Measurements from ENCODE around the gene WDR72.
"Not testable (repeated sequence)": the region's sequence is repeated elsewhere in the genome, so short reads cannot be mapped to it uniquely, and the experiment has no call there.

Gene WDR72

DNA sequence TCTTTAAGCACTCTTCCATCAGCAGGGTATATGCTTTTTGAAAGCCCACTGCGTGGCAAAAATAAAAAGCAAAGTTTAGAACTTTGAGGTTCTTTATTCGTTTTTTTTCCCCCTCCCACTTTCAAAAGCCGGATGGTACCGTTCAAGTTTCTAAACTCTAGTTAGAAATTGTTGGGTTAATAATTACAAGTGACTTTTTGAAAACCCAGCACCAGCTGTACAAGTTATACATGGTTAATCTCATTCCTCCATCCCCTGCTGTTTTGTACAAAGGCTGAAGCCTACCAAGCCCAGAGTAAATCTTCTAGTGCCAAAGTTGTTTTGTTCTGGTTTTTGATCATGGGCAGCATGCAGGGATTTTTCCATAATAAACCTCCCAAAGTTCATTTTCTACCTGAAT lies 48.6 kb downstream of the WDR72 start:
- DNase-seq (ENCODE audit: low read depth in 2 of 3, low spot score in 2 of 3) = no peak

DNA sequence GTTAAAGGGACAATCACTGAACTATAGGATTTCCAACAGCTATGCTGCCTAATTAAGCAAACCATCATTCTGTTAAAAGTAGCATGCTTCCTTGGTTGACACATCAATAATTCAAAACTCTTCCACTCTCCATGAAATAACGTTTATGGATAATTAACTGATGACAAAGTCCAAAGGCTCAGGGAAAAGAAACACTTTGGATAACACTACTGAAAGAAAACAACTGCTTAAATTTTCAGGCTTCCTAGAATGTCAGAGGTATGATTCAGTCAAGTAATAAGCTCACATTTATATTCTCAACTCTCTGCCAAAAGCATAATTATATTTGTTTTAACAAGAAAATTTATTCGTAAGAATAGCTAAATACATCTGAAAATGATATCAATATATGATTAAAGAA lies 49.6 kb downstream of the WDR72 start:
- no peak for DNase-seq (ENCODE audit: low read depth in 2 of 3, low spot score in 2 of 3)

DNA sequence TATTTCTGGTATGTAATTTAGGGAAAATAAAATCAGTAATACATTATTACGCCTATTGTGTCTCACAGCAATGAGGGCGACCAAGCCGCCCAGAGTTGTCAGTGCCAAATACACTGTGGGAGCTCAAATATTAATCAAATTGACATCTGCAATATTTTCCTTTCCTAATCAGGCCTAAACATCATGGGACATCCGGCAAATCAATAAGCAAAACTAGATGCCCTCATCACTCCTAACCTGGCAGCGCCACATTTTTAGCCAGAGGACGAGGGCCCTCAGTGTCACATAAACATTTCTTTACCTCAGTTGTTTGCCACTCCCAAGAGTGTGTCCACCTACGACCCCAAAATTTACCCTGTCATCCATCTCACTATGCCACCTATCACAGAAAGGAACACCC lies 64.1 kb downstream of the WDR72 start:
- DNase-seq (ENCODE audit: low read depth in 2 of 3, low spot score in 2 of 3) = no peak

DNA sequence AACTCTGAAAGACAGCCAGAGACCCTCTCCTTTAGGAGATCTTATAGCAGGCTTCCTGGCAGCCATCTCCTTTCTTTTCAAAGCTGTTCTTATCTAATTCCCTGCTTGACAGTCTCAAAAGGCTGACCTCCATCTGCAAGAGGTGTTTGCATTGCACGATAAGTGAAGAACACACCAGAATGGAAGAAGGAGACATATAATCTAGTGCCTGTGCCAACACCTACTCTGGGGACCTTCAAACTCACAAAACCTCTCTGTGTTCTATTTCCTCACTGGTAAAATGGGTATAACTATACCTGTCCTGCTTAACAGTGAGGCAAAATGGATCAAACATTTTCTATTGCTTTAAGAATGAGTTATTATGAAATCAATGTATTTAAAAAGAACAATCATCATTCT lies 65.0 kb downstream of the WDR72 start:
- DNase-seq (ENCODE audit: low read depth in 2 of 3, low spot score in 2 of 3) = no peak

DNA sequence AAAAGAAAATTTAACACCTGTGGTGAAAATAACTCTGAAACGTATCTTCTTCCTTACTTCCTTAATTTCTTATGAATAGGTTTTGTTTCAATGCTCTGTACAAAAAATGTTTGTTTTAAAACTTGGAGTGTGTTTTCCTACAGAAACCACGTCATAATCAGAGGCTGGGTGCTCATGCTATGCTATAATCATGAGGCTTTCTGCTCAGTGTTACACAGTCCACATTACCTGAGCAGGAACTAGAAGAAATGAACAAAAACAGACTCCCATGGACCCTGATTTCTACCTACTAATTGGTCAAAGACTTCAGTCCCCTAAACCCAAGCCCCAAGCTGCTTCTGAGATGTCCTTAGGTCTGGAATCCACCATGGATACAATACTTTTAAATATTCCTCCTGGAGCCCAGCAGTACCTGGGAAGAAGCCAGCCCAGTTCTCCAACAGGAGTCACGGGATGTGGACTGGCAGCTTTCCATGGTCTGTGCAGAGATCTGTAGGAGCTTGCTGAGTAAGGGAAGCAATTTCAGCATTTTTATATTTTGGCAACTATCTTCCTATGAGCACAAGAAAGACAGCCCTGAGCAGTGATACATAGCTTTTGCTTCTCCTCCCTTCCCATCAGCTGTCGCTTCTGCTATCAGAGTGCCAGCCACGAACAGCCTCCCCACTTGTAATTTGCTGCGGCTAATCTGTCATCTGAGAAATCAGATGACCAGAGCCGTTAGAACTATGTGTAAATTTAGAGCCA lies 65.6 kb downstream of the WDR72 start:
- no peak for DNase-seq (ENCODE audit: low read depth in 2 of 3, low spot score in 2 of 3)

DNA sequence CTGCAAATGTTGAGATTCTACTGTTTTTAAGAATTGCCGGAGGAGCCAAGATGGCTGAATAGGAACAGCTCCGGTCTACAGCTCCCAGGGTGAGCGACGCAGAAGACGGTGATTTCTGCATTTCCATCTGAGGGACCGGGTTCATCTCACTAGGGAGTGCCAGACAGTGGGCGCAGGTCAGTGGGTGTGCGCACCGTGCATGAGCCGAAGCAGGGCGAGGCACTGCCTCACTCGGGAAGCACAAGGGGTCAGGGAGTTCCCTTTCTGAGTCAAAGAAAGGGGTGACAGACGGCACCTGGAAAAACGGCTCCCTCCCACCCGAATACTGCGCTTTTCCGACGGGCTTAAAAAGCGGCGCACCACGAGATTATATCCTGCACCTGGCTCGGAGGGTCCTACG lies 75.3 kb downstream of the WDR72 start:
- not testable (repeated sequence) for DNase-seq (ENCODE audit: low read depth in 2 of 3, low spot score in 2 of 3)

DNA sequence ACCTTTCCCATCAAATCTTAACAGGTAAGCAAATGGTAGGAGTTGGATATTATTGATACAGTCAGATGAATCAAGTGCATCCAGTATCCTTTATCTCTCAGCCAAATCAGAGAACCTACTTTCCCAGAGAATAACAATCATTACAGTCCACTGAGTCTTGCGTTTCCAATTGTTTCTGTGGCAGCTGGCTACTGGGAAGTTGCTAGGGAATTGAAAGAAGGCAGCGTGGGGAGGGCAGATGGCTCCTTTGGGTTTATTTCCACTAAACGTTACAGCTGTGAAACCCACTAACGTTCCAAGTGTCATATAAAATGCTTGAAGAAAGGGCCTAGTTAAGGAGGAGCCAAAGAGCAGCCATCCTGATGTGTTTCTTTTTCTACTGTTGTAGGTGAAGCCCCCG lies 78.4 kb downstream of the WDR72 start:
- DNase-seq (ENCODE audit: low read depth in 2 of 3, low spot score in 2 of 3) = no peak

DNA sequence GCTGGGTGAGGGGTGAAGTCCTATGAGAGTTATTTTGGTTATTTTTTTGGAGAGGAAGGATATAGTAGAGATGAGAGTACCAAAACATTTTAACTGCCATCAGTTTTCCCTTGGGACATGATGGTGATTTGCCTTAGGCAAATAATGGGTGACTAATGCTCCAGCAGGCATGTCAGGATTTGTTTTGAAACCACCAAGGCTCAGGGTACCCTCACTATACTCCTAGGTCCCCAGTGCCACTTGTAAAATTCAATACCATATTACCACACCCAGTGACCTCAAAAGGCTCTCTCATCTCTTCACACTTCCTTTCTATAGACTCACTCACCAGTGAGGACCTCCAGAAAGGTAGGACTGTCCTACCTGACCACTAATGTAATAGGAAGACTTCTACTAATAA lies 83.6 kb downstream of the WDR72 start:
- no peak for DNase-seq (ENCODE audit: low read depth in 2 of 3, low spot score in 2 of 3)

DNA sequence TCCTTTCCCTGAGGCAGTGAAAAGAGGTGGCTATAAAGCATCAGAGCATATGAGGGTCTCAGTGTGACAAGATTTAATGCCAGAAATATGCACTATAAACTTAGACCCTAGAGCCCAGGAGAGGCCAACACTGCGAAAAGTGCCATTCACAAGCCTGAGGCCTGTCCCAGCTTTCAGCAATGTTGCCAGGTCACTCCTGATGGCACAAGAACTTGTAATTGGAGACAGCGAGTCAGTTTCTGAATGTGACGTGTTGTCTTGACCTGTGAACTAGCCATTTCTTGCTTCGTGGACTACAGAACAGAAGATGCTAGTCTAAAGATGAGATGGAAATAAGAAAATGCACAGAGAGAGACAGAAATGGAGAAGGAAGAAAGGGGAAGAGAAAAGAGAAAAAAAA lies 87.9 kb downstream of the WDR72 start:
- no peak for DNase-seq (ENCODE audit: low read depth in 2 of 3, low spot score in 2 of 3)

DNA sequence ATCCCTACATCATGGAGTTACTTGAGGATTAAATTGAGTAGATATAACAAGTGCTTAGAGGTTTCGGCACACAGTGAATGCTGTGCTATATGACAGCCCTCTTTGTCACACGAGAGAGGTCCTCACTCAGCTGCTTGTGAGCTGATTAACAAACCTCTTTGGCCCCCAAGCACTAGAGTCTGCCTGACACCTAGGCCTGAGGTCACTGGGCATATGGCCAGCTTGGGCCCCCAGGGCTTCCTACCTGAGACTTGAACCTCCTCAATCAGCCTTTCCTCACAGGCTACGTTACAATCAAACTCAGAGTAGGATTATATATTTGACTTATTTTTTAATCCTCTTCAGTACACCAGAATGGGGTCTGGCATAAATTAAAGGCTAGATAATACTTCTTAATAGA lies 88.8 kb downstream of the WDR72 start:
- DNase-seq (ENCODE audit: low read depth in 2 of 3, low spot score in 2 of 3) = no peak

DNA sequence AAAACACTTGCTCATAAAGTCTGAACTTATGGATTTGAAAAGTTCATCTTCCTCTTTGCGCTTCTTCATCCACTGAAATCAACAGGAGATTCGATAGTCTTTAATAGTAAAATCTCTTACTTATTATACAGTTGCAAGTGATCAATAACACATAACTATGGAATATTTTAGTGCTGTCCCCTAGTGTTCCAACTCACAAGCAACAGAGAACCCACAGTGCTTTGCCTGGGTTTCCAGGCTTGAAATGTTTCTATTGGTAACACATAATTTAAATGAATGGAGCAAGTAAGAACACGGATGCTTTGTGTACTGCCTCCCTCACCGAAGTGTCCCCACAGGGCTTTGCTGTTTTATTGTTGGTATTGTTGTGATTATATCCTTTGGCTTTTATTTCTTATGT lies 93.5 kb downstream of the WDR72 start:
- no peak for DNase-seq (ENCODE audit: low read depth in 2 of 3, low spot score in 2 of 3)

DNA sequence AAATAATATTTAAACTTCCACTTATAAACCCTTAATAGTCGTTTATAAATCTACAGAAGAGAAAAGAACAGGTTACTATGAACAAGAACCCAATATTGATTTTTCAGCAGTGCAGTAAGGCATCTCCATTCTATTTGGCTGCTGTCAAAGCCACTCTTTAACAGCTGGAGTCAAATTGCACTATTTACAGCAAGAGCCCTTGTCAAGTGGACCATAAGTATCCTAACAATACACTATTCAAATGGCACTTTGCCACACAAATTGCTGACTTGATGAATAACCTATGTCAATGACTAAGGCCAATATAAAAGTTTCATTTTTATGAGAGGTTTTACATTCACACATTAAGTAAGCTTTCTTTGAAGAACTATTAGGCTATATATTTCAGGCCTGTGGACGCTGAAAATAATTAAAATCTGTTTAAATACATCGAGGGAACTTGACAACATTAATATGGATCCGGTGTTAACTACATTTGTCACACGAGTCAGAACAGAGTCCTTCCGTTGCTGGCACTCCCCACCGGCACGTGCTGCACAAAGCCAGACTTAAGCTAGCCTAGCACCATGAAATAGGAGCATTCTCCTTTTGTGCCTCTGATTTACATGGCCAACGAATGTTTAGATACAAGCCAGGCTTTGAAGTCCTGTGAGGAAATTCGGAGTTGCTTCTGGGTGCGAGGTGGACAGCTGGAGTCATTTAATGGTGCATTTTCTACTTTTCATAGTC lies 100.5 kb downstream of the WDR72 start:
- DNase-seq (ENCODE audit: low read depth in 2 of 3, low spot score in 2 of 3) = no peak

DNA sequence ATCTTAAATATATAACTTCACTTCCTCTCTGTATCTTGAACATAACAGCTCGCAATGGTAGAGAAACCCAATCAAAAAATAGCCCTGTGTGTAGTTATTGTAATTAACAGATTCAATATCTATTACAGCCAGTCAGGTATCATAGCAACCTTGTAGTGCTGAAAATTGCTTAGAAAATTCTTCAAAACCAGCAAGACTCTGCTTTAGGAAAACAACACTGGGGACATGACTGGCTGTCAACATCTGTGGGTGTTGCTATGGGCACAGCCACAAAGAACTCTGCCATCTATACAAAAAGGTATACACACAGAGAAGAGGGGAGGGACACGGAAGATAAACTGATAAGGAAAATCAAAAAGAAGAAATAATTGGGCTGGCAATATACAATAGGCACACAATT lies 101.2 kb downstream of the WDR72 start:
- DNase-seq (ENCODE audit: low read depth in 2 of 3, low spot score in 2 of 3) = no peak

DNA sequence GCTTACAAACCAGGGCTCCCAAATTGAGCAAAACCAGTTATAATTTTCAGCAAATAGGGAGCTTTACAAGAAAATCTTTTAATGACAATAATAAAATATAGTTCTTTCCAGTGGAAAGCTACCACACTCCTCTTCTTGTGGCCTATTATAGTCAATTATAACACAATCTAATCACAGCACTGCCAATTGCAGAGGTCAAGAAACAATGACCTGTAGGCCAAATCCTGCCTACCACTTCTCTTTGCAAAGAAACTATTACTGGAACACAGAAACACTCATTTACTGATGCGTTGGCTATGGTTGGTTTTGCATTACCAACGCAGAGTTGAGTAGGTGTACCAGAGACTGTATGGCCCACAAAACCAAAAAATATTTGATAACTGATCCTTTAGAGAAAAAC lies 110.5 kb downstream of the WDR72 start:
- DNase-seq (ENCODE audit: low read depth in 2 of 3, low spot score in 2 of 3) = no peak

DNA sequence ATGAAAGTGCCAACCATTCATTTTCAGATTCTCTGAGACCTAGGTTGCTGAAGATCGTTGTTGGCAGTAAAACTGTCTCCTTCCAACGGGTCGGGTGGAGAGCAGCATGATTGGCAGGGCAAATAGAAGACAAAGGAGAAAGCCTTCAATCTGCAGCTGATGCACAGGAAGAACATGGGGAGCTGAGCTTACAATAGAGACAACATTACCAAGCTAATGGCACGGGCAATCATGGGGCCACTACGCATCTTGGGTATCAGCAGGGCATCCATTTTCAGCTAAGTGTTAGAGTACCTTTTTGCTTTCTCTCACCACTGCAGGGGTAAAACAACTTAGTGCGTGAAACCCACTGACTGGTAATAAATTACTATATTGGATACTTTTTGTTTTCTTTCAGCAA lies 114.8 kb downstream of the WDR72 start:
- DNase-seq (ENCODE audit: low read depth in 2 of 3, low spot score in 2 of 3) = no peak

DNA sequence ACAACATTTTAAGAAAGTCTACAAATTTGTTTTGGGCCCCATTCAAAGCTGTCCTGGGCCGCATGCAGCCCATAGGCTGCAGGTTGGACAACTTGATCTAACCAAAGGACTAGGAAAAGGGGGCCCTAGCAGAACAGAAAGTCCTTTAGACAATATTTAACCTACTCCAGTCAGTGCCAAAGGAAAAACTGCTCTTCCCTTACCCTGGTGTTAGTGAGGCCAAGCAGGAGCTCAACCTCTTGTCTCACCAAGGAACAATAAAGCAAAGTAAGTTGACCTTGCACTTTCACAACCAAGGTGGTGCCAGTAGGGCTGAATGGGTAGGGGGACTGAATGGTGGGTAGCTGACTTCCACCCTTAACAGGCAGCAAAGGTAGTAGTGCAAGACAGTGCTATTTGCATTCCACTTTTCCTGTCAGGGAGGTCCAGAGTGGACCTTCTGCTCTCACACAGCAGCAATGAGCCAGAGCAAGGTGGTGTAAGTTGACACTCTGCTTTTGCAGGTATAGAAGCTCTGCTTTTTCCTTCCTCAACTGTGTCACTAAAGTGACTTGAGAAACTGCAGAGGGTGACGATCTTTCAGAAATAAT lies 124.9 kb downstream of the WDR72 start:
- DNase-seq (ENCODE audit: low read depth in 2 of 3, low spot score in 2 of 3) = no peak

DNA sequence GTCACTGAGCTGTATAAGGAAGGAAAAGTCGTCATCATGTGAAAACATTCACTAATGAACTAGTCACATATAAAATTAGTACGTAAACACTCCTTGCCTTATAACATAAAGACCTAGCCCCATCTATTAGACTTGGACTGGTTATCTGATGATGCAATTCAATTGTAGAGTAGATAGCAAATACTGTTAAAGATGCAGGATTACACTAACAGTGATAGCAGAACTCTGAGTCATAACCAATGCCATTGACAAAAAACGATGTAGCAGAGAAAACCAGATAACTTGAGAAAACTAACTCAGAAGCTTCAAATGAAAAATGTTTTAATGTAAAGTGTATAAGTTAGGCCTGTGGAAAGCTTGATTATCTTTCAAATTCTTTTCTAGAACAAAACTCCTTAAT lies 132.2 kb downstream of the WDR72 start:
- no peak for DNase-seq (ENCODE audit: low read depth in 2 of 3, low spot score in 2 of 3)

DNA sequence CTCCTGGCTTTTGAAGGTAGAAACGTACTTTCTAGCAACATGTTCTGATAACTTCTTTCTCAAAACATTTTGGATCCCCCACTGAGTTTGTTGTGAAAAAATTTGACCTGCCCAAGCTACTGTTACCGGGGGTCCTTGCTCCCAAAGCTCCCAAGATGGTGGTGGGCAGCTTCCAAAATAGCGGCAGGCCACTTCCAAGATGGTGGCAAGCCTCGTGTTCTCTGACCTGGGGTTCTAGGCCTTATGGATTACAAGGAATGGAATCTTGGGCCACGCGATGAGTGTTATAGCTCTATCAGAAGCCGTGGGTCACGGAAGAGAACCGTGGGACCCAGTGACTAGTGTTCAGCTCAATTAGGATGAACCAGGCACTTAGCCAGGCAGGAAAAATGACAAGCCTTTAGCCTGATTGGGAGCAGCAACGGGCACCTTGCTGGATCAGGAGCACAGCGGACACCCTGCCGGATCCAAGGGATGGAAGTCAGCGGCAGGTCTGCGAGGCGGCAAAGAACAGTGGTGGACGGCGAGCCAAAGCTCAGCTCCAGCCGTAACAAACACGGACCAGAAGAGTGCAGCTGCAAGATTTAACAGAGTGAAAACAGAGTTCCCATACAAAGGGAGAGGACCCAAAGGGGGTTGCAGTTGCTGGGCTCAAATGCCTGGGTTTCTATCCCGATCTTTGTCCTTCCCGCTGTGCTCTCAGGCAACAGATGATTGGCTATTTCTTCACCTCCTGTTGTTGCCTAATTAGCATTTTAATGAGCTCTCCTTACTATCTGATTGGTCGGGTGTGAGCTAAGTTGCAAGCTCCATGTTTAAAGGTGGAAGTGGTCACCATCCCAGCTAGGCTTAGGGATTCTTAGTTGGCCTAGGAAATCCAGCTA lies 133.3 kb downstream of the WDR72 start:
- no peak for DNase-seq (ENCODE audit: low read depth in 2 of 3, low spot score in 2 of 3)

DNA sequence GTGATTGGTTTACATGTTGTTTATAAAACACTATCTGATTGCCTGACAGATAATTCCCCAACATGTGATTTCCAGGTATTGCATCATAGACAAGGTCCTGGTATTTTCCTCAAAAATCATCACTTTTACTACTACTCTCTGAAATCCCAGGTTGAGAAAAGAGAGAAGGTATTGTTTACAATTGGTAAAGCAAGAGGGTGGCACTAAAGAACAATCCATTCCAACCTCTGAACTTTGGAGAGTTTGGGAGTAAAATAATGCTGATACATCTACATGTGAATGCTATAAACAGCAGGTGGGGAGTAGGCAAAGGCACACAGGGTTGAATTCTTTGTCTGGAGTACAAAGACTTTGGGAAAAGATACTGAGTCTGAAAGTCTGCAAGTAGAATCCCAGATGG lies 134.2 kb downstream of the WDR72 start:
- DNase-seq (ENCODE audit: low read depth in 2 of 3, low spot score in 2 of 3) = no peak

DNA sequence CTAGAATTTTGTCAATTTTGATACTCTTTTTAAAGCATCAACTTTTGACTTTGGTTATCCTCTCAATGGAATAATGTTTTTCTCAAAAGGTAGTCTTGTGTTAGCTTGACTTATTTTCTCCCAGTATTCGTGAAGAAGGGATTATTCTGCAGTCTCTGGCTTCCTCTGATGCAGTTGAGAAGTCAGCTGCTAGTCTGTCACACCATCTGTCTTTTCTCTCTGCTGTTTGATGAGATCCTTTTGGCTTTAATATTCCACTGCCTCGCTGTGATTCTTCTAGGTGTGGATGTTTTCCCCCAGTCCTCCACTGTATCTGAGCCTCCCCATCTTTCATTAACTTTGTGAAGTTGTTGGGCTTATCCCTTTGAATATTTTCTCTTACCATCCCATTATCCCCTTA lies 141.0 kb downstream of the WDR72 start:
- no peak for DNase-seq (ENCODE audit: low read depth in 2 of 3, low spot score in 2 of 3)

DNA sequence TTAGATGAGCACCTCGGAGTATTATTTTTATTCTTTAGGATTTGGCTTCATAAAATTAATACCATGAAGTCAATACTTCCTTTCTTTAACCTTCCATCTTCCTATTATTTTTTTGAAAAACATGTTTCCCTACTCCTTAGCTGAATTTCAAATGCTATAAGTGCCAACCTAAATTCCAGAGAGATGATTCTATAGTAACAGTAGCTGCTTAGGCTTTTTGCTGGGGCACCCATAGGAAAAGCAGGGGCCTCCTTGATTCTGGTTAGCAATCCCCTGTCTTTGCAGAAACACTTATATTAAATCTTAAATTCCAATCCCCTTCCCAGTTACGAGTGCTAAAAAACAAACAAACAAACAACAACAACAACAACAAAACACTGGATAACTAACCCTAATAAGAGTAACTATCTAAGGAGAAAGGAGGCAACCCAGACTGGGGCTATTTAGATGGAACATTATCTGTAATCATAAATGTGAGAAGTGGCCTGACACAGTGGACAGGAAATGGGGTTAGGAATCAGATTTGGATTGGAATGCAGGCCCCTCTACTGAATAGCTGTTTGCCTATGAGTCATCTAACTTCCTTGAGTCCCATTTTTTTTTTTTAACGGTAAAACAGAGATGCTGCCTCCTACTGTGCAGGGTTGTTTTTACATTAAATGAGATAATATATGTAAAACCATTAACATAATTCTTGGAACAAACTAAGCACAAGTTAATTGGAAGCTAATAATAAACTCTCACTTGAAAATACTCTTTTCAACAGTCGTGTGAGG lies 148.1 kb downstream of the WDR72 start:
- DNase-seq (ENCODE audit: low read depth in 2 of 3, low spot score in 2 of 3) = no peak
